Stimulated activated CD4-positive, alpha-beta T cell treated with anti-CD3 and anti-CD28 coated beads, TNF-alpha, amount 100 ng/mL, for 1 hour (primary cell): ENCODE results near the gene ZNF382.
"Not testable (repeated sequence)": the region's sequence is repeated elsewhere in the genome, so short reads cannot be mapped to it uniquely, and the experiment has no call there.

Experiments used
- DNase-seq, 3 donors: peaks; one replicate each; pipeline ENCODE4 v3.0.0-alpha.2; 2020; ENCODE audit warnings: low read depth in 3 of 3, low spot score in 1 of 3

The ZNF382 gene

DNA sequence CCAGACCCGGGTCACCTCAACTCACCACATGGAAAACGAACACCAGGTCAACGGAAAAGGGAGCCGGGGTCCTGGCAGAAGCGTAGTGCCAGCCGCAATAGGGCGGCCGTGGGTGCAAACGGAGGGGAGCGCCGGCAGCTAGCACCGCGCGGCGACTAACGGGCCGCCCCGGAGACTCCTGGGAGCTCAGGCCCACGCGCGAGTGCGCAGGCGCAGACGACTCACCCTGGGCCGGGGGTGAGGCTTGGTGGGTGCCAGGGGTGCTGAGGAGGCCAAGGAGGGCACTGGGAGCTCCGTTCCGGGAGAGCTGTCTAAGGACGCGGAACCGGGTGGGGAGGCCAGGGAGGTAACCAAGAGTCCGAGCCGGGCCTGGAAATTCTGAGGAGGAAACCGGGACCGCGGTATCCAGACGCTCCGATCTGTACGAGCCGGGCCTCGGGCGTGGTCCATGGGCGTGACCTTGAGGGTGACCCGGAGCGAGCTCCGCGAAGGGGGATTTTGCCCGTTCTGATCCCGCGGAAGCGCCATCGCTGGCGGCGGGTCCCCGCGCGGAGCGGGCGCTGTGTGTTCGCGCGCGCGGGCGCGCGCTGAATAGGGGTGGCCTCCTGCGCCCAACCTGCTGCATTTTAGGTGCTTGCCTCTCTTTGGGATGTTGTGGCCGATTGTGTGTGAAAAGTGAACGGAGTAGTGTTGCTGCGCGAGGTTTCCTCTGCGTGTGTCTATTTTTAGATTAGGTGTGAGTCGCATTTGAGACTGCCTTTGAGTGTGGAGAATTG is at the start of gene ZNF382:
TSS of gene ZNF382 (plus strand) at position 213 of the 776 bp plus-strand sequence. CDS start 4,602 bp downstream, outside the sequence.
- DNase-seq, result peak; percentile 71 to 87 (median 72)

DNA sequence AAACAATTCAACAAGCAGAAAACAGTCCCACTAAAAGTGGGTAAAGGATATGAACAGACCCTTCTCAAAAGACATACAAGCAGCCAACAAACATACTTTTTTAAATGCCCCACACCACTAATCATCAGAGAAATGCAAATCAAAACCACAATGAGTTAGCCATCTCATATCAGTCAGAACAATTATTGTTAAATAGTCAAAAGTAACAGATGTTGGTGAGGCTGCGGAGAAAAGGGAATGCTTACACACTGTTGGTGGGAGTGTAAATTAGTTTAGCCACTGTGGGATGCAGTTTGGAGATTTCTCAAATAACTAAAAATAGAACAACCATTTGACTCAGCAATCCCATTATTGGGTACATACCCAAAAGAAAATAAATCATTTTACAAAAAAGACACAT is 40.7 kb upstream of the ZNF382 start:
- no peak for DNase-seq

- DNase-seq, result no peak
These were observed 32.5 kb upstream of the ZNF382 start for GRCh38 chr19:36572593-36573019.

DNA sequence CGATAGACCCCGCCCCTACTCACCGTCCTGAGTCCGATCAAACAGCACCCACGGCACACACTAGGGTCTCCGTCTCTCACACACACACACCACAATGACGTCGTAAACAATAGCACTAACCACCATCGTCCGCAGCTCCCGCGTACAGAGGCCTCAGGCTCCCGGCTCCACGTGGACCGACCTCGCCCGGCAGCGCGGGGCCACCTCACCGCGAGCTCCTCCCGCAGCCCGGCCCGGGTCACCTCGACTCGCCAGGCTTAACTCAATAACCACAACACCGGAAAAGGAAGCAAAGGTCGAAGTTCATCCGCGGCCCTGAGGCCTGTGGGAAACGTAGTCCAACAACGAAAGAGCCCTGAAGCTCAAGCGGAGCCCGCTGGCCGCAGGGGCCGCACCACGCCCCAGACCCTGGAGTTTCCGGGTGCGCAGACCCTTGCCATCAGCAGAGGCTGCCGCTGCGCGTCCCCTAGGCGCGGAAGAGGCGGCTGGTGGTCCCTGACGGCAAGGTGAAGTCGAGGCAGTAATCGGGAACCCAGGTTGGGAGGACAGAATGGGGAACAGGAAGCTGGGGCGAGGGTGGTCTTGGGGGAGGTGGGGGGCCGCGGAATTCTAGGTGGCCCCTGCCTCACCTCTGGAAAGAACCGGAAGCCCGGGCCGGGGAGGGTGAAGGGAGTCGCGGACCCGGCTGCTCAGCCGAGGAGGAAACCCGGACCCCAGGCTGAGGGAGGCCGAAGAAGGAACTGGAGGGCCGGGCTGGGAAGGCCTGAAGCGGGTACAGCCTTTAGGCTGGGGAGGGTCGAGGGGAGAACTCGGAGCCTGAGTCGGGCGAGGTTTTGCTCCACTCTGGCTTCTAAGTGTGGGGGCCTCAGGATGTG is 31.9 kb upstream of the ZNF382 start, which contains the start of gene ZNF529:
TSS of gene ZNF529 (minus strand) at position 273 of the 875 bp plus-strand sequence. CDS start 946 bp downstream, outside the sequence.
- DNase-seq, result peak; percentile 42 to 63 (median 62)

GRCh38 chr19:36573895-36574720 is 31.0 kb upstream of the ZNF382 start:
- DNase-seq, result no peak

DNA sequence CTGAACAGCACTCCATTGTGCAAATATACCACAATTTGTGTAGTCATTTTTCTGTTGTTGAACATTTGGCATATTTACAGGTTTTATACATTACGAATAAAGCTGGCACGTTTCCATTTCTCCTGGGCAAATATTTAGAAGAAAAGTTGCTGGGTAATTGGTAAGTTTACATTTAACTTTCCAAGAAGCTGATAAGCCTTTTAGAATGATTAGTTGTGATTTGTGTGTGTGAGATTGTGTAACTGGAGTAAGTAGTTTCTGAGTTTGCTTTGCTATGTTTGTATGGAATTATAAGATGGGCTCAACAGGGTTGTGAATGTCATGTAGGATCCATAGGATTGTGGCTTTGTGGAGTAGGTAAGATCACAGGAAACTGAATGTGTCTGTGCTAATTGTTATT is 30.4 kb upstream of the ZNF382 start:
- no peak for DNase-seq

DNA sequence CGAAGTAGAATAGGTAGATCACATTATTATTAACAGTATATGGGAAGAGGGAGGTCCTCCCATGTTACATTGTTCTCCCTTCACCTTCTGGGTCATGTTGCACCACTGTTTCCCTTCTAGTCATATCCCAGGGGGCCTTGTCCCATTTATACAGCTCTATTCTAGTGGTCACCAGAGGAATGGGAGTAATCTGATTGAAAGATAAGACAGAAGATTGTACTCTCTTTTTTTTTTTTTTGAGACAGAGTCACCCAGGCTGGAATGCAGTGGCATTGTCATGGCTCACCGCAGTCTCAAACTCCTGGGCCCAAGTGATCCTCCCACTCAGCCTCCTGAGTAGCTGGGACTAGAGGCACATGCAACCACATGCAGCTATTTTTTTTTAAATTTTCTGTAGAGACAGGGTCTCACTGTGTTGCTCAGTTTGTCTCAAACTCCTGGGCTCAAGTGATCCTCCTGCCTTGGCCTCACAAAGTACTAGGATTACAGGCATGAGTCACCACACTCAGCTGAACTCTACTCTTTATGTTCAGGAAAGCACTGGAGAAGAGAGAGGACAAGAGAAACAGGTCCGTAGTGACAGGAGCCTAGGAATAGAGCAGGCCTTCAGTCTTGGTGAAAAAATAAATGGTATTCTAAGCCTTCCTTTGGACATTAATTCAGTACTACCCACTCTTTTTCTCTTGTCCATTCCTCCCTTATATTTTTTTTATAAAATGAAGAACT is 27.7 kb upstream of the ZNF382 start:
- no peak for DNase-seq

- DNase-seq, result no peak
These were observed 25.9 kb upstream of the ZNF382 start for GRCh38 chr19:36579255-36579654.

DNA sequence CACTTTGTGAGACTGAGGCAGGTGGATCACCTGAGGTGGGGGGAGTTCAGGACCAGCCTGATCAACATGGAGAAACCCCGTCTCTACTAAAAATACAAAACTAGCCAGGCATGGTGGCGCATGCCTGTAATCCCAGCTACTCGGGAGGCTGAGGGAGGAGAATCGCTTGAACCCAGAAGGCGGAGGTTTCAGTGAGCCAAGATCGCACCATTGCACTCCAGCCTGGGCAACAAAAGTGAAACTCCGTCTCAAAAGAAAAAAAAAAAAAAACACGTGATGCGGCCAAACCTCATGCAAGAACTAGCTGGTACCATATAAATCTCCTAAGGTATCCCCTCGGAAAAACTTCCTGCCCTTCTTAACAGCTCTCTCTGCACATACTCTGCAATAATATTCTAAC is 2.4 kb upstream of the ZNF382 start:
- not testable (repeated sequence) for DNase-seq

- DNase-seq, result peak; percentile 69 to 84 (median 72)
These were observed 435 bp upstream of the ZNF382 start for GRCh38 chr19:36604656-36605100.

- DNase-seq, result no peak
These were observed 865 bp downstream of the ZNF382 start for GRCh38 chr19:36605877-36606478.

DNA sequence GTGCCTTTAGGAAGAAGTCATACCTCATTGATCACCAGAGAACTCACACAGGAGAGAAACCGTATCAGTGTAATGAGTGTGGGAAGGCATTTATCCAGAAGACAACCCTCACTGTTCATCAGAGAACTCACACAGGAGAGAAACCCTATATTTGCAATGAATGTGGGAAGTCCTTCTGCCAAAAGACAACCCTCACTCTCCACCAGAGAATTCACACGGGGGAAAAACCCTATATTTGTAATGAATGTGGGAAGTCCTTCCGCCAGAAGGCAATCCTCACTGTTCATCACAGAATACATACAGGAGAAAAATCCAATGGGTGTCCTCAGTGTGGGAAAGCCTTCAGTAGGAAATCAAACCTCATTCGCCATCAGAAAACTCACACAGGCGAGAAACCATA is 21.9 kb downstream of the ZNF382 start:
- no peak for DNase-seq

DNA sequence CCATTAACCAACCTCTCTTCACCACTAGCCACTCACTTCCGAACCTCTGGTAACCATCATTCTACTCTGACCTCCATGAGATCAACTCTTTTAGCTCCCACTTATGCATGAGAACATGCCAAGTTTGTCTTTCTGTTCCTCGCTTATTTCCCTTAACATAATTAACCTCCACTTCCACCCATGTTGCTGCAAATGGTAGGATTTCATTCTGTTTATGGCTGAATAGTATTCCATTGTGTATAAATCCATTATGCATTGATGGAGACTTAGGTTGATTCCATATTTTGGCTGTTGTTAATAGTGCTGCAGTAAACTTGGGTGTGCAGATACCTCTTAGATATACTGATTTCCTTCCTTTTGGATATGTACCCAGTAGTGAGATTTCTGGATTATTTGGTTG is 30.2 kb downstream of the ZNF382 start:
- no peak for DNase-seq

DNA sequence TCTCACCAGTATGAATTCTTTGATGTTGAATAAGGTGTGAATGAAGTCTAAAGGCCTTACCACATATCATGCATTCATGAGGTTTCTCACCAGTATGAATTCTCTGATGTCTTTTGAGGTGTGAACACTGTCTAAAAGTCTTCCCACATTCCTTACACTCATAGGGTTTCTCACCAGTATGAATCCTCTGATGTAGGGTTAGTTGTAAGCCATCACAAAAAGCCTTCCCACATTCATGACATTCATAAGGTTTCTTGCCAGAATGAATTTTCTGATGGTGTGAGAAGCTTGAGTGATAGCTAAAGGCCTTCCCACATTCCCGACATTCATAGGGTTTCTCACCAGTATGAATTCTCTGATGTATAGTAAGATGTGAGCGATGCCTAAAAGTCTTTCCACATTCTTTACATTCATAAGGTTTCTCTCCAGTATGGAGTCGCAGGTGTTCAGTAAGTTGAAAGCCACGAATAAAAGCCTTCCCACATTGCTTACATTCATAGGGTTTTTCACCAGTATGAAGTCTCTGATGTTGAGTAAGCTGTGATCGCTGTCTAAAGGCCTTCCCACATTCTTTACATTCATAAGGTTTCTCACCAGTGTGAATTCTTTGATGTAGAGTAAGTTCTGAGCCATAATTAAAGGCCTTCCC is 33.9 kb downstream of the ZNF382 start:
- DNase-seq, result no peak

- no peak for DNase-seq
These were observed 41.6 kb downstream of the ZNF382 start for GRCh38 chr19:36646746-36647145.

DNA sequence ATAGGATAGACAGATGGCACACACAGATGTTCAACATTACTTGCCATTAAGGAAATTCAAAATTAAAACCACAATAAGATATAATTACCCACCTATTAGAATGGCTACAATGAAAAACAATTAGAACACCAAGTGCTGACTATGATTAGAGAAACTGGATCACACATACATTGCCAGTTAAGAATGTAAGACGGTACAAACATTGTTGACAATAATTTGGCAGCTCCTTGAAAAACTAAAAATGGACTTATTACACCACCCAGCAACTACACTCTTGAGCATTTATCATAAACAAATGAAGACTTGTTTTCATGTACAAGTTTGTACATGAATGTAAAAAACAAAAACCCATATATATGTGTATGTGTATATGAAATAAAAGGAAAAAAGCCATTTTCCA is 47.8 kb downstream of the ZNF382 start:
- DNase-seq, result no peak

GRCh38 chr19:36665832-36666231 is 60.7 kb downstream of the ZNF382 start:
- no peak for DNase-seq

GRCh38 chr19:36668646-36669045 is 63.5 kb downstream of the ZNF382 start:
- DNase-seq, result no peak

- DNase-seq, result no peak
These were observed 67.3 kb downstream of the ZNF382 start for GRCh38 chr19:36672368-36672767.
